Prostate gland (tissue), 2 donors: ENCODE results near the gene EPAS1. TPM values are rescaled to one million over a fixed set of nuclear protein-coding genes. Genes with fewer than 3 reads are reported as not detected.

ENCODE experiments used
- DNase-seq: peaks from one replicate; pipeline ENCODE4 v3.0.0-alpha.2; 2019; ENCODE audit warnings: low spot score
- H3K27ac ChIP-seq, 2 donors: fragments of 200-600 bp; sonication (generic); 2 replicates each; pipeline ENCODE4 v1.5.1; 2017 to 2019
- H3K27me3 ChIP-seq: fragments of 200-600 bp; sonication (generic); replicated peaks from 2 replicates; pipeline ENCODE4 v1.5.1; 2019; ENCODE audit not compliant: insufficient read depth
- H3K36me3 ChIP-seq, 2 donors: fragments of 200-600 bp; sonication (generic); 1 replicate in 1 of 2; 2 replicates in 1 of 2; pipeline versions ENCODE4 v1.5.1 to v1.8.1; 2017 to 2019
- H3K4me1 ChIP-seq: fragments of 200-600 bp; sonication (generic); replicated peaks from 2 replicates; pipeline ENCODE4 v1.5.1; 2019
- H3K4me3 ChIP-seq, 2 donors: fragments of 200-600 bp; sonication (generic); 2 replicates each; pipeline ENCODE4 v1.5.1; 2017 to 2019
- H3K9me3 ChIP-seq: fragments of 200-600 bp; sonication (generic); 2 replicates; pipeline ENCODE4 v1.5.1; 2017
- CTCF ChIP-seq, 4 experiments: fragments of 200-600 bp in 2 of 4; fragments of 450-650 bp in 2 of 4; sonication (generic) in 2 of 4; IDR thresholded peaks; 1 replicate in 3 of 4; 2 replicates in 1 of 4; pipeline ENCODE4 v1.5.1; 2016 to 2019; ENCODE audit warnings: antibody characterized with exemption in 4 of 4, mild to moderate bottlenecking in 2 of 4, moderate library complexity in 2 of 4
- POLR2A ChIP-seq: fragments of 450-650 bp; IDR thresholded peaks from one replicate; pipeline ENCODE4 v1.6.1; 2016; ENCODE audit warnings: antibody characterized with exemption, mild to moderate bottlenecking
- POLR2AphosphoS5 ChIP-seq: sonication (generic); formaldehyde crosslinking; IDR thresholded peaks from one replicate; pipeline ENCODE4 v1.6.1; 2017; ENCODE audit warnings: antibody characterized with exemption
- WGBS: methylation state at CpG from one replicate; pipeline ENCODE4 v1.1.5; 2018; 5-methylcytosine and 5-hydroxymethylcytosine counted together
- intact Hi-C: fragments of 100-400 bp; cut with DNase I; formaldehyde crosslinking; loops from one replicate; pipeline ENCODE4 v1.14.2; 2022
- total RNA-seq, 2 donors: library from RNA; depleted of rRNA; stranded (reverse); fragments of >200 nt; gene quantifications; one replicate each; pipeline ENCODE4 v1.1.0, GENCODE V29; 2016

EPAS1 gene
- total RNA-seq, 2 donors from 2014 or later, result 109 to 356 TPM

GRCh38 chr2:46331109-46331766 is 34.0 kb downstream of the EPAS1 start:
- WGBS, result 52% methylated on average over 8 of the region's 8 CpGs
- no peak for DNase-seq
- H3K36me3 ChIP-seq, result no peaks in the 10 kb centered on the region
- H3K9me3 ChIP-seq, result no peaks in the 10 kb centered on the region
- no peaks in the 10 kb centered on the region for H3K27me3 ChIP-seq
- H3K27ac ChIP-seq, result peak overlapping the region in 1 of 2 donors; percentile 9
- no peak overlapping the region for H3K4me3 ChIP-seq
- peaks cover 11% of the 10 kb centered on the region for H3K4me1 ChIP-seq
- TF ChIP-seq POLR2A (no peak), CTCF (IDR thresholded peaks at IDR 0.05) (no peak), POLR2AphosphoS5 (no peak)
- intact Hi-C loops, result no loop called here

GRCh38 chr2:46332686-46333281 is 35.6 kb downstream of the EPAS1 start:
- peak overlapping the region in 1 of 2 donors; percentile 77 for H3K27ac ChIP-seq
- peaks cover 14% of the 10 kb centered on the region for H3K4me1 ChIP-seq
- H3K4me3 ChIP-seq, result no peak overlapping the region
- intact Hi-C loops, result no loop called here
- no peaks in the 10 kb centered on the region for H3K9me3 ChIP-seq
- TF ChIP-seq POLR2AphosphoS5 (no peak), CTCF (IDR thresholded peaks at IDR 0.05) (no peak), POLR2A (no peak)
- H3K36me3 ChIP-seq, result no peaks in the 10 kb centered on the region
- DNase-seq, result no peak
- WGBS, result 69% methylated on average over 8 of the region's 8 CpGs
- no peaks in the 10 kb centered on the region for H3K27me3 ChIP-seq

GRCh38 chr2:46333912-46334311 is 36.7 kb downstream of the EPAS1 start:
- Histone ChIP-seq H3K4me3 (no peak overlapping the region), H3K9me3 (no peaks in the 10 kb centered on the region), H3K4me1 (peaks cover 14% of the 10 kb centered on the region), H3K27me3 (no peaks in the 10 kb centered on the region), H3K27ac (peak overlapping the region; percentile 69 to 77), H3K36me3 (no peaks in the 10 kb centered on the region)
- intact Hi-C loops, result no loop called here
- TF ChIP-seq POLR2AphosphoS5 (no peak), POLR2A (no peak), CTCF (IDR thresholded peaks at IDR 0.05) (peak in 2 of 4 experiments; percentile 19 to 32)
- WGBS, result 83% methylated on average over 4 of the region's 4 CpGs
- no peak for DNase-seq

GRCh38 chr2:46334389-46335271 is 37.4 kb downstream of the EPAS1 start:
- Histone ChIP-seq H3K9me3 (no peaks in the 10 kb centered on the region), H3K4me1 (peaks cover 14% of the 10 kb centered on the region), H3K4me3 (no peak overlapping the region), H3K36me3 (no peaks in the 10 kb centered on the region), H3K27ac (peak overlapping the region; percentile 69 to 77), H3K27me3 (no peaks in the 10 kb centered on the region)
- WGBS, result 51% methylated on average over 6 of the region's 6 CpGs
- intact Hi-C loops, result loop anchor here (5.0 kb wide), 1 partner anchor 37 kb away; the partner anchor contains the start of gene EPAS1
- no peak for DNase-seq
- TF ChIP-seq POLR2A (no peak), CTCF (IDR thresholded peaks at IDR 0.05) (no peak), POLR2AphosphoS5 (no peak)
